CD4-positive, alpha-beta T cell (primary cell): ENCODE data around the gene SLC1A4. TPM values are rescaled to one million over a fixed set of nuclear protein-coding genes. Genes with fewer than 3 reads are reported as not detected.

ENCODE experiments used
- ATAC-seq: fragments of 200-7000 bp; cut with Tn5 transposase; one replicate; pipeline ENCODE4 v1.10.0; 2022; ENCODE audit warnings: mild to moderate bottlenecking; ENCODE audit not compliant: poor library complexity
- CTCF ChIA-PET: fragments of 350-600 bp; sonication (Branson Sonifier 250); formaldehyde crosslinking; loops from one replicate; lab custom pipeline; 2021; ENCODE audit warnings: antibody characterized with exemption, inconsistent platforms; lab: Charles Lee
- POLR2A ChIA-PET: fragments of 350-600 bp; sonication (Branson Sonifier 250); formaldehyde crosslinking; loops from one replicate; lab custom pipeline; 2021; ENCODE audit warnings: antibody characterized with exemption, inconsistent platforms; lab: Charles Lee
- DNase-seq, 14 experiments: peaks; one replicate each; pipeline ENCODE4 v3.0.0-alpha.2; 2013 to 2020; ENCODE audit warnings: mixed read lengths in 2 of 14
- H3K27ac ChIP-seq, 2 donors: one replicate each; pipeline versions ENCODE4 v1.5.1 to v1.7.0; 2013; ENCODE audit warnings: low read length in 2 of 2, low read depth in 1 of 2, mild to moderate bottlenecking in 1 of 2
- H3K27me3 ChIP-seq, 2 experiments: 1 replicate in 1 of 2; 2 replicates in 1 of 2; pipeline versions ENCODE4 v1.6.1 to v1.7.0; 2013; ENCODE audit warnings: low read length in 2 of 2, control low read depth in 1 of 2, mild to moderate bottlenecking in 1 of 2, moderate library complexity in 1 of 2; ENCODE audit not compliant: insufficient read depth in 2 of 2, control insufficient read depth in 1 of 2
- H3K36me3 ChIP-seq: one replicate; pipeline ENCODE4 v1.6.1; 2013; ENCODE audit warnings: low read length, control low read depth; ENCODE audit not compliant: insufficient read depth
- H3K4me1 ChIP-seq: one replicate; pipeline ENCODE4 v1.6.1; 2013; ENCODE audit warnings: low read length, control low read depth; ENCODE audit not compliant: insufficient read depth
- H3K4me3 ChIP-seq: one replicate; pipeline ENCODE4 v1.5.1; 2013; ENCODE audit warnings: mild to moderate bottlenecking, low read length, moderate library complexity
- H3K9me3 ChIP-seq, 2 experiments: 1 replicate in 1 of 2; 2 replicates in 1 of 2; pipeline versions ENCODE4 v1.6.1 to v1.7.0; 2013; ENCODE audit warnings: low read length in 2 of 2, mild to moderate bottlenecking in 2 of 2, control low read depth in 1 of 2, moderate library complexity in 1 of 2; ENCODE audit not compliant: control insufficient read depth in 1 of 2, insufficient read depth in 1 of 2
- H3K27ac Mint-ChIP-seq: one replicate; pipeline ENCODE4 v1.8.0; 2020; ENCODE audit warnings: mixed read lengths
- H3K27me3 Mint-ChIP-seq: one replicate; pipeline ENCODE4 v1.8.0; 2021; ENCODE audit warnings: mixed read lengths
- H3K36me3 Mint-ChIP-seq: one replicate; pipeline ENCODE4 v1.8.0; 2021; ENCODE audit warnings: low read depth, mixed read lengths
- H3K4me1 Mint-ChIP-seq: one replicate; pipeline ENCODE4 v1.8.0; 2021; ENCODE audit warnings: low read depth, mixed read lengths
- H3K4me3 Mint-ChIP-seq: one replicate; pipeline ENCODE4 v1.8.0; 2020; ENCODE audit warnings: mild to moderate bottlenecking, mixed read lengths
- H3K9me3 Mint-ChIP-seq: one replicate; pipeline ENCODE4 v1.8.0; 2020; ENCODE audit warnings: mixed read lengths
- intact Hi-C, 2 experiments: fragments of 100-400 bp; cut with DNase I in 1 of 2; cut with micrococcal nuclease in 1 of 2; formaldehyde crosslinking; loops; one replicate each; pipeline versions ENCODE4 v1.15.1 to v1.9.0; 2023 to 2025; cut with DNase I, micrococcal nuclease
- total RNA-seq, 174 experiments: library from RNA in 2 of 174; stranded (reverse) in 2 of 174; gene quantifications; one replicate each; pipeline ENCODE4 v1.2.3 and lab custom pipeline; 2021 to 2026
- TF ChIP-seq, protein P1 (sequence below): fragments of 200-600 bp; IDR thresholded peaks from one replicate; pipeline ENCODE4 v1.8.0; 2022; ENCODE audit warnings: antibody characterized with exemption, mild to moderate bottlenecking

The SLC1A4 gene
- total RNA-seq, 2 experiments from 2014 or later: 2.4 to 2.8 TPM

DNA sequence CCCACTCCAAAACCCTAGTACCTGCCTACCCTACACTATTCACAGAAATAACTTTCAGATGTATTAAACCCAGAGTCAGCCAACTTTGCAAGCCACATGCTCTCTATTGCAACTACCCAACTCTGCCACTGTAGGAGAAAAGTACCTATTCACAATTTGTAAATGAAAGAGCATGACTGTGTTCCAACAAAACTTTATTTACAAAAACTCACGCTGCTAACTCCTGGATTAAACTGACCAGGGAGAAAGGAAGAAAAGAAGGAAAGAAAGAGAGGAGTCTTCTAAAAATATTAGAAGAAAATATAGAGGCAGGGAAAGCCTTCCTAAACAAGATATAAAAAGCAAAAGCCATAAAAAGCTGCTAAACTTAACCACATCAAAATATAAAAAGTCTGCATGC, 24.6 kb downstream of the SLC1A4 start:
- Histone ChIP-seq H3K4me1 (no peaks in the 10 kb centered on the region), H3K36me3 (peaks cover 9% of the 10 kb centered on the region), H3K9me3 (no peaks in the 10 kb centered on the region), H3K27ac (no peak overlapping the region), H3K27me3 (no peaks in the 10 kb centered on the region), H3K4me3 (no peak overlapping the region)
- DNase-seq (no peak), ATAC-seq (no peak)
- no peaks in the 10 kb centered on the region for H3K9me3 Mint-ChIP-seq
- CTCF ChIA-PET: no interaction called here
- H3K4me3 Mint-ChIP-seq: no peak overlapping the region
- H3K4me1 Mint-ChIP-seq: peaks cover 11% of the 10 kb centered on the region
- intact Hi-C loops: no loop called here
- no peak overlapping the region for H3K27ac Mint-ChIP-seq
- TF ChIP-seq, protein P1, sequence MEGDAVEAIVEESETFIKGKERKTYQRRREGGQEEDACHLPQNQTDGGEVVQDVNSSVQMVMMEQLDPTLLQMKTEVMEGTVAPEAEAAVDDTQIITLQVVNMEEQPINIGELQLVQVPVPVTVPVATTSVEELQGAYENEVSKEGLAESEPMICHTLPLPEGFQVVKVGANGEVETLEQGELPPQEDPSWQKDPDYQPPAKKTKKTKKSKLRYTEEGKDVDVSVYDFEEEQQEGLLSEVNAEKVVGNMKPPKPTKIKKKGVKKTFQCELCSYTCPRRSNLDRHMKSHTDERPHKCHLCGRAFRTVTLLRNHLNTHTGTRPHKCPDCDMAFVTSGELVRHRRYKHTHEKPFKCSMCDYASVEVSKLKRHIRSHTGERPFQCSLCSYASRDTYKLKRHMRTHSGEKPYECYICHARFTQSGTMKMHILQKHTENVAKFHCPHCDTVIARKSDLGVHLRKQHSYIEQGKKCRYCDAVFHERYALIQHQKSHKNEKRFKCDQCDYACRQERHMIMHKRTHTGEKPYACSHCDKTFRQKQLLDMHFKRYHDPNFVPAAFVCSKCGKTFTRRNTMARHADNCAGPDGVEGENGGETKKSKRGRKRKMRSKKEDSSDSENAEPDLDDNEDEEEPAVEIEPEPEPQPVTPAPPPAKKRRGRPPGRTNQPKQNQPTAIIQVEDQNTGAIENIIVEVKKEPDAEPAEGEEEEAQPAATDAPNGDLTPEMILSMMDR: no peak
- no peaks in the 10 kb centered on the region for H3K27me3 Mint-ChIP-seq
- POLR2A ChIA-PET: no interaction called here
- peaks cover 4% of the 10 kb centered on the region for H3K36me3 Mint-ChIP-seq

DNA sequence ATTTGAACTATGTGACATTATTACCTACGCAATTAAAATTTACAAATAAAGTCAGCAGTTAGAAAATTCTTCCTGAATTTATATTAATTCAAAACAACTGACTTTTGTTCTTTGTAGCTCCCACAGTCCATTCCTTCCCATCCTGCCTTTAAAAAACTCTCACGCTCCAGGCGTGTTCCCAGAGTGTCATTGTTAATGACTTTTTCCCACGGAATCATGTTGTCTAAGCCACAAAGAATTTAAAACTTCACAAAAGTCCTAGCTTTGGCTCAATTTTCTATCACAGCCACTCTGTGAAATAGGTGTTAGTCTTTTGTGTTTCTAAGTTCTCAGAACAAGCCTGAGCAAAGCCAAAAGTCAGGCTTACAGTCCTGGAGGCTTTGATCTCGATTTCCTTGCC, 26.5 kb downstream of the SLC1A4 start:
- Histone ChIP-seq H3K36me3 (peaks cover 9% of the 10 kb centered on the region), H3K27me3 (no peaks in the 10 kb centered on the region), H3K9me3 (no peaks in the 10 kb centered on the region), H3K4me1 (no peaks in the 10 kb centered on the region), H3K27ac (no peak overlapping the region), H3K4me3 (no peak overlapping the region)
- H3K4me1 Mint-ChIP-seq: peaks cover 11% of the 10 kb centered on the region
- H3K4me3 Mint-ChIP-seq: no peak overlapping the region
- ChIA-PET POLR2A (no interaction called here), CTCF (no interaction called here)
- no peaks in the 10 kb centered on the region for H3K27me3 Mint-ChIP-seq
- ATAC-seq (no peak), DNase-seq (no peak)
- H3K9me3 Mint-ChIP-seq: no peaks in the 10 kb centered on the region
- TF ChIP-seq, protein P1: no peak
- H3K36me3 Mint-ChIP-seq: peaks cover 4% of the 10 kb centered on the region
- intact Hi-C loops: no loop called here
- no peak overlapping the region for H3K27ac Mint-ChIP-seq

DNA sequence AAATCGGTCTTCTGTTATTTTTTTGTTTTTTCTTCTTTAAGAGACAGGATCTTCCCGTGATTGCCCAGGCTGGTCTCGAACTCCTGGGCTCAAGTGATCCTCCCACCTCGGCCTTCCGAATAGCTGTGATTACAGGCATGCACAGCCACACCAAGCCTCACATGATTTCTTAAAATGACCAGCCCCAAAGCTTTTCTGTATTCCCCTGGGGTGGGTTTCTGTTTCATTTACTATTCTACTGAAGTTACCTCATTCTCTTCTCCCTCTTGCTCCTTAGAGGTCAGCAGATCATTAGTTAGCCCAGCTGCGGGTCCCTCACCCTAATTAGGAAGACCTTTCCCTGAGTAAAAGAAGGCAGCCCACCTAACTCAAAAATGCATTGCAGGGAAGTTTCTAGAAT, 27.6 kb downstream of the SLC1A4 start:
- no peaks in the 10 kb centered on the region for H3K27me3 ChIP-seq
- Mint-ChIP-seq H3K27ac (no peak overlapping the region), H3K27me3 (no peaks in the 10 kb centered on the region), H3K4me1 (peaks cover 11% of the 10 kb centered on the region), H3K9me3 (no peaks in the 10 kb centered on the region), H3K36me3 (peaks cover 4% of the 10 kb centered on the region), H3K4me3 (no peak overlapping the region)
- DNase-seq (no peak), ATAC-seq (no peak)
- H3K4me3 ChIP-seq: no peak overlapping the region
- TF ChIP-seq, protein P1: no peak
- H3K9me3 ChIP-seq: no peaks in the 10 kb centered on the region
- POLR2A ChIA-PET: no interaction called here
- peaks cover 9% of the 10 kb centered on the region for H3K36me3 ChIP-seq
- CTCF ChIA-PET: no interaction called here
- no peaks in the 10 kb centered on the region for H3K4me1 ChIP-seq
- H3K27ac ChIP-seq: no peak overlapping the region
- intact Hi-C loops: no loop called here
